Kidney (tissue), 14 donors: ENCODE results near the gene GON7. TPM values are rescaled to one million over a fixed set of nuclear protein-coding genes. Genes with fewer than 3 reads are reported as not detected.
A peak's percentile ranks its signal among the peaks of the same experiment; 100 is the strongest.

Experiments
- DNase-seq, 5 donors: peaks; one replicate each; pipeline ENCODE4 v3.0.0-alpha.2; 2013 to 2020
- FAIRE-seq: peaks from 2 replicates; lab custom pipeline; 2012; peaks lifted over from hg19 to GRCh38; lab: Jason Lieb, UNC
- H3K27ac ChIP-seq, 2 donors: one replicate each; pipeline ENCODE4 v1.7.0; 2013; ENCODE audit warnings: low read depth in 2 of 2, low read length in 2 of 2, inconsistent platforms in 1 of 2
- H3K27me3 ChIP-seq: one replicate; pipeline ENCODE4 v1.7.1; 2013; ENCODE audit warnings: low read length, inconsistent platforms; ENCODE audit not compliant: control insufficient read depth, insufficient read depth
- H3K36me3 ChIP-seq, 3 donors: one replicate each; pipeline versions ENCODE4 v1.7.0 to v1.7.1; 2013; ENCODE audit warnings: low read length in 3 of 3, control low read depth in 1 of 3, inconsistent platforms in 1 of 3; ENCODE audit not compliant: insufficient read depth in 3 of 3, control insufficient read depth in 2 of 3
- H3K4me1 ChIP-seq, 3 donors: one replicate each; pipeline versions ENCODE4 v1.7.0 to v1.7.1; 2013; ENCODE audit warnings: low read length in 3 of 3, inconsistent platforms in 1 of 3, low read depth in 1 of 3; ENCODE audit not compliant: control insufficient read depth in 2 of 3, insufficient read depth in 2 of 3
- H3K4me3 ChIP-seq, 3 donors: one replicate each; pipeline versions ENCODE4 v1.7.0 to v1.8.1; 2013; ENCODE audit warnings: low read length in 3 of 3, control low read depth in 1 of 3, inconsistent platforms in 1 of 3
- H3K9ac ChIP-seq, 3 donors: one replicate each; pipeline versions ENCODE4 v1.7.0 to v1.7.1; 2013; ENCODE audit warnings: low read length in 3 of 3, control low read depth in 1 of 3, inconsistent platforms in 1 of 3
- H3K9me3 ChIP-seq, 3 donors: one replicate each; pipeline versions ENCODE4 v1.7.0 to v1.7.1; 2013; ENCODE audit warnings: low read length in 3 of 3, control low read depth in 1 of 3, inconsistent platforms in 1 of 3; ENCODE audit not compliant: control insufficient read depth in 2 of 3, insufficient read depth in 1 of 3
- intact Hi-C: fragments of 100-400 bp; cut with DNase I; formaldehyde crosslinking; loops from one replicate; pipeline ENCODE4 v1.11.1; 2022
- polyA plus RNA-seq: library from polyadenylated mRNA; stranded (reverse); fragments of 350-450 nt; fragmentation: Illumina TruSeq; extraction: RNeasy Lipid Tissue Mini Kit (QIAGEN cat#74804); gene quantifications from one replicate; pipeline ENCODE4 v1.2.3, GENCODE V29; 2014; ENCODE audit warnings: low read depth, low replicate concordance; ENCODE audit not compliant: insufficient read depth
- total RNA-seq: library from RNA; stranded (reverse); fragmentation: NEBNext Ultra II Directional; extraction: Animal tissue kit (Norgen Biotek cat#: 25700); gene quantifications from one replicate; pipeline ENCODE4 v1.2.1, GENCODE V29; 2021
- TF ChIP-seq, protein P1 (sequence below): IDR thresholded peaks from 3 replicates; pipeline ENCODE4 v1.5.1; 2012; ENCODE audit warnings: mild to moderate bottlenecking, moderate library complexity, borderline replicate concordance; ENCODE audit not compliant: insufficient read depth; ENCODE audit errors: extremely low read depth
- donor health status: control.
- donor health status: control.
- donor health status: control.
- donor health status: control.
- donor health status: control.
- donor health status: DM: yes; HTN: yes; CAD: no.
- donor health status: Normal renal cell carcinoma (clear cell type).

GON7 gene
- total and polyA plus RNA-seq, 2 donors from 2014 or later, result 12.3 to 35.3 TPM

DNA sequence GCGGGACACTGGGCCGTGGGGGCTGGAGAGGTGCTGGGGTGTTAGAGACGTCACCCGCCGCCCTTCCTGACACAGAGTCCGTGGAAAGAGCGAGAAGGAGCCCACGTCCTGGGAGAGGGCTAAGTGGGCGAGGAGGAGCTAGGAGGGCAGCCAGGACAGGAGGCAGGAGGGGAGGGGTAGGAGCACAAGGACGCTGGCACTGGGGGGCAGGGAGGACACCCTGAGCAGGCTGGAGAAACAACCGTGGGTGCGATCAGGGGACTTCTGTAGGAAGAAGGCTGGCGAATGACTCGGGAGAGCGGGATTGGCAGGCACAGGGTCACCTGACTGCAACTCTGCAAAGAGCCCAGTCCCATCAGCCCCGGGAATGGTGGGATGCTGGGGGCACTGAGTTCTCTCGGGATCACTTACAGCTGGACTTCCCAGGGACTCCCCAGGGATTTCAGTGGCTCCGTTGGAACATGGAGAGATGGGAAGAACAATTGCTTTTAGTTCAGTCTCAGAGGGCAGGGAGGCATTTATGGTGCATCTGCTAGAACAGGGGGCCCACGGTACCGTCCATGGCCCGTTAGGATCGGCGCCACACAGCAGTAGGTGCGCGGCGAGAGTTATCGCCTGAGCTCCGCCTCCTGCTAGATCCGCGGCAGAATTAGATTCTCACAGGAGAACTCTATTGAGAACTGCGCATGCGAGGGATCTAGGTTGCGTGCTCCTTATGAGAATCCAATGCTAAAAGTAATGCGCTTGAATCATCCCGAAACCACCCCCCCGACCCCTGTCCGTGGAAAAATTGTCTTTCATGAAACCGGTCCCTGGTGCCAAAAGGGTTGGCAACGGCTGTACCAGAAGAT is 24.5 kb upstream of the GON7 start:
- Histone ChIP-seq H3K9ac (peak overlapping the region in 2 of 3 donors; percentile 51 to 62), H3K4me1 (peaks cover 0 to 6% (median 0%) of the 10 kb centered on the region in 3 donors), H3K4me3 (peak overlapping the region; percentile 53 to 73 (median 71)), H3K27me3 (no peaks in the 10 kb centered on the region), H3K9me3 (no peaks in the 10 kb centered on the region), H3K27ac (no peak overlapping the region), H3K36me3 (peaks cover 3 to 20% (median 12%) of the 10 kb centered on the region in 3 donors)
- FAIRE-seq (no peak), DNase-seq (peak in 4 of 5 donors; percentile 42 to 66 (median 64))
- TF ChIP-seq, protein P1, sequence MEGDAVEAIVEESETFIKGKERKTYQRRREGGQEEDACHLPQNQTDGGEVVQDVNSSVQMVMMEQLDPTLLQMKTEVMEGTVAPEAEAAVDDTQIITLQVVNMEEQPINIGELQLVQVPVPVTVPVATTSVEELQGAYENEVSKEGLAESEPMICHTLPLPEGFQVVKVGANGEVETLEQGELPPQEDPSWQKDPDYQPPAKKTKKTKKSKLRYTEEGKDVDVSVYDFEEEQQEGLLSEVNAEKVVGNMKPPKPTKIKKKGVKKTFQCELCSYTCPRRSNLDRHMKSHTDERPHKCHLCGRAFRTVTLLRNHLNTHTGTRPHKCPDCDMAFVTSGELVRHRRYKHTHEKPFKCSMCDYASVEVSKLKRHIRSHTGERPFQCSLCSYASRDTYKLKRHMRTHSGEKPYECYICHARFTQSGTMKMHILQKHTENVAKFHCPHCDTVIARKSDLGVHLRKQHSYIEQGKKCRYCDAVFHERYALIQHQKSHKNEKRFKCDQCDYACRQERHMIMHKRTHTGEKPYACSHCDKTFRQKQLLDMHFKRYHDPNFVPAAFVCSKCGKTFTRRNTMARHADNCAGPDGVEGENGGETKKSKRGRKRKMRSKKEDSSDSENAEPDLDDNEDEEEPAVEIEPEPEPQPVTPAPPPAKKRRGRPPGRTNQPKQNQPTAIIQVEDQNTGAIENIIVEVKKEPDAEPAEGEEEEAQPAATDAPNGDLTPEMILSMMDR, result no peak
- intact Hi-C loops, result no loop called here

DNA sequence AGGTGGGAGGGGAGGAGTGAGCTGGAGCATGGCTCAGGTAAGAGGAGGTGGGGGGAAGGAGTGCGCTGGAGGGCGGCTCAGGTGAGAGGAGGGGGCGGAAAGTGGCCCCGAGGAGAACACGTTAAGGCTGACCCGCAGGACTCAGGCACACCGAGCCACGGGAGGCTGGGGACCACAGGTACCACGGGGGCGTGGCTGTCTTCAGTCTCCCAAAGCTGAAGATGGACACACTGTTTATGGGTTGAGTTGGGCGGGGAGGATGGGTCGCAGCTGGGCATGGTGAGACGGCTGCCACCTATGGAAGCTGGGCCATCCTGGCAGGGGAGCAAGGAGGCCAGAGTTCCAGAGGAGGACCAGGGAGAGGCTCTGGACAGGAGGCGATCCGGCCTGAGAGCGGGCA is 23.7 kb upstream of the GON7 start:
- no peak for FAIRE-seq
- Histone ChIP-seq H3K4me1 (peaks cover 0 to 6% (median 0%) of the 10 kb centered on the region in 3 donors), H3K9me3 (no peaks in the 10 kb centered on the region), H3K4me3 (peak overlapping the region in 1 of 3 donors; percentile 71), H3K9ac (no peak overlapping the region), H3K36me3 (peaks cover 3 to 20% (median 12%) of the 10 kb centered on the region in 3 donors), H3K27ac (no peak overlapping the region), H3K27me3 (no peaks in the 10 kb centered on the region)
- intact Hi-C loops, result no loop called here
- TF ChIP-seq, protein P1, result no peak
- peak in 1 of 5 donors; percentile 35 for DNase-seq

GRCh38 chr14:93228550-93228949 is 21.7 kb upstream of the GON7 start:
- no peaks in the 10 kb centered on the region for H3K9me3 ChIP-seq
- DNase-seq (no peak), FAIRE-seq (no peak)
- H3K36me3 ChIP-seq, result peaks cover 3 to 20% (median 12%) of the 10 kb centered on the region in 3 donors
- H3K27ac ChIP-seq, result no peak overlapping the region
- peaks cover 0 to 2% (median 0%) of the 10 kb centered on the region in 3 donors for H3K4me1 ChIP-seq
- H3K4me3 ChIP-seq, result no peak overlapping the region
- intact Hi-C loops, result no loop called here
- H3K27me3 ChIP-seq, result no peaks in the 10 kb centered on the region
- no peak overlapping the region for H3K9ac ChIP-seq
- TF ChIP-seq, protein P1, result no peak
